HG02852 (cell line): ENCODE data around the gene ADAMTS17.

ENCODE experiments used
- ATAC-seq: cut with Tn5 transposase; IDR thresholded peaks from one replicate; pipeline ENCODE4 v1.9.1; 2021; ENCODE audit warnings: mild to moderate bottlenecking, moderate library complexity; ENCODE audit not compliant: unreplicated experiment

ADAMTS17 gene

GRCh38 chr15:100279446-100279845 is 62.3 kb downstream of the ADAMTS17 start:
- no peak for ATAC-seq

DNA sequence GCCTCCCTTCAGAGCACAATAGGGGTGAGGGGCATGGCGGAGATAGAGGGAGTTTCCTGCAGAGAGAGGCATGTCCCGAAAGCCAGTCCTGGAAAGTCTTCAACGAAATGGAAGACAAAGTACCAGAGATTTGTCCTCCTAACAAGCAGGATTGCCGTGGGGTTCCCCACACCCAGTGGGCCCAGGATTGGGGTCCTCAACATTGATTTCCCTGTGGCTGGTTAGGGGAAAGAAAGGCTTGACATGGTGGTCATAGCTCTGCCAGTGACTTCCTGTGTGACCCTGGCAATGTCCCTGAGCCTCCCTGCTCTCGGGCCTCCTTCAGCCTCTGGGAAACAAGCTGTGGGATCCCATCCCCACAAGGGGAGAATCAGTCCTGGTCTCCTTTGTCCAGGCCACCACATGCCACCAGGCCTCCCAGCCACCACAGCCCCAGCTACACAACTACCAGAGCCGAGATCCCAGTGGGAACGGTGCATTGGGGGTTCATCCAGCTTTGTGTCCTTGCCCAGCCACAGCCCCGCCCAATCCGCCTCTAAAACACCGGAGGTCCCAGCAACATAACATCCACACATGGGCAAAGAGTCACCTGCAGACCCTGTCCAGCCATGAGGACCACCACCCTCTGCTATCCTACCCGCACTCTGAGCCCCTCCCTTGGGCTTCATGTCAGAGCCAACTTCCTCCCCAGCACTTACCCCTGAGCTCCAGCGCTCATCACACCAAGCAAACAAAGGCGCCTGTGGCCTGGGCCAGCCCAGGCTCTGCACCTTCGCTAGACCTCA is 63.0 kb downstream of the ADAMTS17 start:
- ATAC-seq: no peak

DNA sequence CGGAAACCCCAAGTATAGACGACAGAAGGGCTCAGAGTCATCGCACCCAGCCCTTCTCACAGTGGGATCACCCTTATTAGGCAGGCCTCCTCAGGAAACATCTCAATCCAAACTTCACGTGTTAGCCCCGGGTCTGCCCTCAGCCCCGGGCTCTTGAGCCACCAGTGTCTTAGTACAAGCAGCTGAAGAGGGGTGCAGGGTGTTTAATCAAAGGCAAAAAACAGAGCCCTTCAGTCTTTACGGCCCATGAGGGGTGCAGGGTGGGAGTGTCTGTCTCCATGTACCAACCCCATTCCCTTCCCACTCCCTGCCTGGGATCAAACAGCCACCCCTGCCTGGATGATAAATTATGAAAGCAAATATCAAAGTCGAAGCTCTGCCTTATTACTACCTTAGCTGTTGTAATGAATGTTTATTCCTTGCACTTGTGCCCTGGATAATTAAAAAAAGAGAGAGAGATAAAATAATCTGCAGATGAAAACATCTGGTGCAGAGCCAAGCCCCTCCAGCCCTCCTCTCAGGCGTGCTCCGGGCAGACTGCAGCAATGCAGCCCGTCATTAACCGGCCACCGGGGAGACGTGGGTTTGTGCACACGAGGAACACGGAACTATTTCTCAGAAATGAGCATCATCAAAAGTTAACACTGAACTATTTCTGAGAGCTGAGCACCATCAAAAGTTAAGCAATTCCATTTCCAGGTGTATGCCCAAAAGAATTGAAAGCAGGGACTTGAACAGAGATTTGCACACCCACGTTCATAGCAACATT is 64.5 kb downstream of the ADAMTS17 start:
- ATAC-seq: no peak

DNA sequence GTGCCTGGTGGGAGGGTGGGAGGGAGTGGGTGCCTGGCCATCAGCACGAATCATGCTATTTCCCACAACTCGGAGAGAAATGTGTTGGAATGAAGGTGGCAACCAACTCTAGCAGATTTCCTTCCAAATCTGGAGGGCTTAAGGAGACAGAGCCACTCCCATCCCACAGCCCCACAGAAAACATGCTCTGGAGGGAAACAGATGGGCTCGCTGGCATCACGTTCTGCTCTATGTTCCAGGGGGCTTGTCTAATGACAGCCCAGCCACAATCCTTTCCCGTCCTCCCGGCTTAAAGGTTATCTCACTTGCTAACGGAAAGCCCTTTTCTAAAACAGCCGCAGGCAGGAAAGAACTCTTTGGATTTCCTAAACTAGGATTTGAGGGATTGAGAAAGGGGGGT is 65.3 kb downstream of the ADAMTS17 start:
- no peak for ATAC-seq

DNA sequence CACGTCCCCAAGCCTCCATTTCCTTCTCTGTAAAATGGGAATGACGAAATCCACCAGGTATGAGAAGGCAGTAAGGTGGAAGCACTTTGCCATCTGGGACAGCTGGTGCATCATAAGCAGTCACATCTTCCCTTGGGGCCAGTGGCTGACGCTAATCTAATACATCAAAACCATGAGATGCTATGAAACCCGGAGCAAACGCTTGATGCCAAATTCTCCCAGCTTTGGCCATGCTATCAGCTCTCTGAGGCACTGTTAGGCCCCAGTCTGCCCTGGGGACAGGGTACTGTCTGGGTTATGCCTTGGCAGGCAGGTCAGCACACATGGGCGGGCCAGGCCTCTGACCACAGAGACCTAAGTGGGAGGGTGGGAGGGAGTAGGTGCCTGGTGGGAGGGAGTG is 66.1 kb downstream of the ADAMTS17 start:
- ATAC-seq: no peak

GRCh38 chr15:100269831-100270230 is 71.9 kb downstream of the ADAMTS17 start:
- no peak for ATAC-seq

GRCh38 chr15:100266166-100266565 is 75.6 kb downstream of the ADAMTS17 start:
- no peak for ATAC-seq

DNA sequence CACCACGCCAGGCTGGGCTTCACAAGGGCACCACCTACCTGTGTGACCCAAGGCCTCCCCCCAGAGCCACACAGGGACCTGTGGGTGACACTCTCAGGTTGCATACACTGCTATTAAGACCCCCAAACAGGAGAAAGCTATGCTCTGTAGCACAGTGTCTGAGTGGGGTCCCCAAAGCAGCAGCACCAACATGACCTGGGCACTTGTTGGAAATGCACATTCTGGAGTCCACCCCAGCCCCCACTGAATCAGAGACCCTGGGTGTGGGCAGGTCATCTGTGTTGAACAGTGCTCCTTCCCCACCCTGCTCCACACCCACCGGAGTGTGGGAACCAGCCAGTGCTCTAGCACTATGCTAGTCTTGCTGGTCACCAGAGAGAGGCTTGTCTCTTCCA is 76.1 kb downstream of the ADAMTS17 start:
- ATAC-seq: no peak

DNA sequence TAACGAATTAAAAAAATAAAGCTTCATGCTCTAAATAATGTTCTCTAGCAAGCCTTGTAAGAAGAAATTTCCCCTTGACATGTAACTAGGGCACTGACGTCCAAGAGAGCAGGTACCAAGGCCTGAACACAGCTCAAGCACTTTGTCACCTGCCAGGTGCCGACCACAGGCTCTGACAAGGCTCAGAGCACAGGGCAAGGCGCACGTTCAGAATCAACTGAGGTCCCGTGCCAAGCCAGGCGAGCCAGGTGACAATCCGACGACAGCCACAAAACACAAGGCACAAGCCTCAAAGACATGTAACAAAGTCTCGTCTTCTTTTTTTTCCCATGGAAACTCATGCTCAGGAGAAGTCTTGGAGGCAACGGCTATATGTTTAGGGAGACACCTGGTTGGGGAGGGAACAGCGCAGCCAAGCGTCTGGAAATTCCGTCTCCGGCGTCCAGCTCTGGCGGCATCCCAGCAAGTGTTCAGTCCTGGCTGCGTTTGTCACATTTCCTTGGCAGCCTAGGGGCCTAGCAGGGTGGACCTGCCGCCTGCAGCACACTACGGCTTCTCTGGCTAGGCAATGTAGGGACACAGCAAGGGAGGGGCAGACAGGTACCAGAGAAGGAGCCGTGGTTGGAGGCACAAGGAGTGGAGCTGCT is 76.7 kb downstream of the ADAMTS17 start:
- ATAC-seq: no peak

DNA sequence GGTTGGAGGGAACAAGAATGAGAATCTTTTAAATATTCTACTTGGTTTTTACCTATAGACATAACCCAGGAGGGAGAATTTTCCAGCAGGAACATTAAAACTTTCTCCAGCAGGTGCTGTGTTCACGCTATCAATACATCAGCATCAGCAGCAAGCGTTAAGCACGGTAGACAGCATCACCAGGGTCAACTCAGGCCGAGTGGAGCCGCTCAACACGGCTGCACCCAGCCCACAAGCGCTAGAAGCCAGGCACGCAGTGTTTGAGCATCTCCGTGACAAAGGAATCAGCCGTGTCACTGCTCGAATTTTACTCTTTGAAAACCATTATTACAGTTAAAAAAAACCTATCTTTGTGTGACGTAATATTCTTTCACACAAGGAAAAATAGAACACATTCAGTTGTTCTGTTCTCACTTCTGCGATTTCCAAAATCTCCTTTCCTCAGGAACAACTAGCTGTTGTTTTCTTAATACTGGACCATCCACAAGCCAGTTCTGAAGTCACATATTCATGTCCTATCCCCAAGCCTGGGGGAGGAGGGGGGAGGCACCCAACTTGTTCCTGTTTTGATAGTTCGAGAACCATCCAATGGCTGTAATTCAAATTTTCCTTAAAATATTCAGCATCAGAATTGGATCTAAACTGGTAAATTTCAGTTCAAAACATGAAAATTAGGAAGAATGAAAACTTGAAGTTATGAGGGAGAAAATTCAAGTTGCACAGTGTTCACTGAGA is 77.9 kb downstream of the ADAMTS17 start:
- no peak for ATAC-seq

- ATAC-seq: no peak
Measured at GRCh38 chr15:100263031-100263430, 78.7 kb downstream of the ADAMTS17 start.

GRCh38 chr15:100261302-100262240 is 80.2 kb downstream of the ADAMTS17 start:
- ATAC-seq: no peak

GRCh38 chr15:100259266-100259665 is 82.5 kb downstream of the ADAMTS17 start:
- no peak for ATAC-seq

- ATAC-seq: no peak
Measured at GRCh38 chr15:100256970-100257650, 84.7 kb downstream of the ADAMTS17 start.

GRCh38 chr15:100256101-100256969 is 85.4 kb downstream of the ADAMTS17 start:
- no peak for ATAC-seq

- ATAC-seq: no peak
Measured at GRCh38 chr15:100255644-100256043, 86.1 kb downstream of the ADAMTS17 start.

DNA sequence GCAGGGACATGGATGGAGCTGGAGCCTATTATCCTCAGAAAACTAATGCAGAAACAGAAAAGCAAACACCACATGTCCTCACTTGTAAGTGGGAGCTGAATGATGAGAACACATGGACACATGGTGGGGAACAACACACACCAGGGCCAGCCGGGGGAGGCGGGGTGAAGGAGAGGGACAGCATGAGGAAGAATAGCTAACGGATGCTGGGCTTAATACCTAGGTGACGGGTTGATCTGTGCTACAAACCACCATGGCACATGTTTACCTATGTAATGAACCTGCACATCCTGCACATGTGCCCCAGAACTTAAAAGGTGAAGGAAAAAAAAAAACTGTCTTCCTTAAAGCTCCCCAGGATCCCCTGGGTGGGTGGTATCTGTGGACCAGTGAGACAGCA is 87.1 kb downstream of the ADAMTS17 start:
- no peak for ATAC-seq

GRCh38 chr15:100254285-100254684 is 87.5 kb downstream of the ADAMTS17 start:
- ATAC-seq: no peak

DNA sequence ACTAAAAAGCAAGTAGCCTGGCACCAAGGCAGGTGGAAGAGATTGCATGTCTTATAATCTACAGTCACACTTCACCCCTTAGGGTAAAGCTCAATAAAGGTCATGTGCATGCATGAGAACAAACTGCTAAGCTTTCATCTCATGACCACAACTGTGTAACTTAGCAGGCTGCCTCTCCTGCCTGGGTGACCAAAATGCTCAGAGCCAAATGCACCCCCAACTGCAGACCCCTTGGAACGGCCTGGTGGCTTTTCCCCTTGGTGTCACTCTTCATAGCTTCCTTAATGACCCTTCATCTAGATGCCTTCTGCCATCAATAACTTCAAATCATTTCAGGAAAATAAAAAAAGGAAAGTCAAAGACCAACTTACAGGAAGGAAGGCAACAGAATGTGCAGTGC is 88.1 kb downstream of the ADAMTS17 start:
- no peak for ATAC-seq
